Body of pancreas (tissue), 4 donors: ENCODE data around the gene PCED1A.

Experiments used
- CTCF ChIP-seq, 7 experiments: fragments of 450-650 bp in 4 of 7; fragments of 200-600 bp in 3 of 7; sonication (generic) in 3 of 7; IDR thresholded peaks; one replicate each; pipeline ENCODE4 v1.5.1; 2016 to 2019; ENCODE audit warnings: antibody characterized with exemption in 7 of 7
- POLR2A ChIP-seq, 3 donors: fragments of 450-650 bp; IDR thresholded peaks; one replicate each; pipeline ENCODE4 v1.6.1; 2016; ENCODE audit warnings: antibody characterized with exemption in 3 of 3, mild to moderate bottlenecking in 2 of 3

GRCh38 chr20:2801286-2801728 lies 39.1 kb downstream of the PCED1A start:
- no peak for TF ChIP-seq CTCF (IDR thresholded peaks at IDR 0.05)
- no peak for TF ChIP-seq POLR2A (IDR thresholded peaks at IDR 0.05)
